ENCODE data around the gene KCNB1.

- TF ChIP-seq CTCF (IDR thresholded peaks at IDR 0.05) (no peak), POLR2A (IDR thresholded peaks at IDR 0.05) (no peak)
Observed at GRCh38 chr20:49457444-49457843, 25.0 kb downstream of the KCNB1 start.
